CD14-positive monocyte (primary cell): ENCODE data around the gene GASK1A. TPM values are rescaled to one million over a fixed set of nuclear protein-coding genes. Genes with fewer than 3 reads are reported as not detected.

ENCODE experiments used
- DNase-seq, 3 donors: peaks; one replicate each; pipeline ENCODE4 v3.0.0-alpha.2; 2011 to 2022
- H2AFZ ChIP-seq: 2 replicates; pipeline ENCODE4 v1.6.0; 2012; ENCODE audit warnings: mild to moderate bottlenecking, low read depth, low read length, inconsistent platforms; ENCODE audit not compliant: insufficient read depth, poor library complexity, severe bottlenecking
- H3K27ac ChIP-seq, 2 donors: 1 replicate in 1 of 2; 2 replicates in 1 of 2; pipeline ENCODE4 v1.5.1; 2012 to 2013; ENCODE audit warnings: low read length in 2 of 2, control low read depth in 1 of 2, inconsistent platforms in 1 of 2, low read depth in 1 of 2, mild to moderate bottlenecking in 1 of 2
- H3K27me3 ChIP-seq, 2 donors: one replicate each; pipeline versions ENCODE4 v1.6.0 to v1.6.1; 2011 to 2013; ENCODE audit warnings: low read length in 2 of 2; ENCODE audit not compliant: control insufficient read depth in 2 of 2, insufficient read depth in 2 of 2
- H3K36me3 ChIP-seq, 2 donors: replicated peaks in 1 of 2; 1 replicate in 1 of 2; 2 replicates in 1 of 2; pipeline versions ENCODE4 v1.5.1 to v1.6.1; 2012 to 2013; ENCODE audit warnings: low read length in 2 of 2, control low read depth in 1 of 2, inconsistent platforms in 1 of 2, mild to moderate bottlenecking in 1 of 2; ENCODE audit not compliant: insufficient read depth in 2 of 2, control insufficient read depth in 1 of 2
- H3K4me1 ChIP-seq, 2 donors: 1 replicate in 1 of 2; 2 replicates in 1 of 2; pipeline versions ENCODE4 v1.5.1 to v1.6.1; 2012 to 2013; ENCODE audit warnings: low read length in 2 of 2, control low read depth in 1 of 2, inconsistent platforms in 1 of 2, mild to moderate bottlenecking in 1 of 2, moderate library complexity in 1 of 2; ENCODE audit not compliant: insufficient read depth in 2 of 2, control insufficient read depth in 1 of 2
- H3K4me2 ChIP-seq: replicated peaks from 2 replicates; pipeline ENCODE3; 2012; ENCODE audit warnings: low read length, moderate library complexity, mild to moderate bottlenecking; ENCODE audit not compliant: poor library complexity, severe bottlenecking; ENCODE audit errors: extremely low read depth
- H3K4me3 ChIP-seq, 3 experiments: fragments of 200-600 bp in 1 of 3; sonication (generic) in 1 of 3; replicated peaks in 1 of 3; 1 replicate in 2 of 3; 2 replicates in 1 of 3; pipeline ENCODE4 v1.5.1; 2011 to 2013; ENCODE audit warnings: low read length in 3 of 3, mild to moderate bottlenecking in 3 of 3, control low read depth in 2 of 3, low read depth in 2 of 3, inconsistent platforms in 1 of 3, moderate library complexity in 1 of 3
- H3K79me2 ChIP-seq: 2 replicates; pipeline ENCODE4 v1.6.0; 2012; ENCODE audit warnings: mild to moderate bottlenecking, control low read depth, inconsistent platforms, low read length, moderate library complexity; ENCODE audit not compliant: insufficient read depth
- H3K9ac ChIP-seq: 2 replicates; pipeline ENCODE4 v1.6.0; 2017; ENCODE audit warnings: low read length, mild to moderate bottlenecking; ENCODE audit not compliant: insufficient read depth, poor library complexity, severe bottlenecking
- H3K9me3 ChIP-seq, 2 donors: replicated peaks in 1 of 2; 1 replicate in 1 of 2; 2 replicates in 1 of 2; pipeline versions ENCODE4 v1.5.1 to v1.6.1; 2012 to 2013; ENCODE audit warnings: low read length in 2 of 2, control low read depth in 1 of 2; ENCODE audit not compliant: control insufficient read depth in 1 of 2, insufficient read depth in 1 of 2
- H4K20me1 ChIP-seq: 2 replicates; pipeline ENCODE4 v1.6.0; 2012; ENCODE audit warnings: mild to moderate bottlenecking, low read length, control low read depth, moderate library complexity; ENCODE audit not compliant: insufficient read depth
- H3K27ac Mint-ChIP-seq, 7 donors: one replicate each; pipeline ENCODE4 v1.8.0; 2020; ENCODE audit warnings: mild to moderate bottlenecking in 7 of 7, mixed read lengths in 7 of 7, moderate library complexity in 6 of 7, inconsistent platforms in 2 of 7
- H3K27me3 Mint-ChIP-seq, 3 donors: one replicate each; pipeline ENCODE4 v1.8.0; 2021 to 2022; ENCODE audit warnings: low read depth in 3 of 3, mild to moderate bottlenecking in 3 of 3, mixed read lengths in 3 of 3, moderate library complexity in 3 of 3, inconsistent platforms in 1 of 3
- H3K36me3 Mint-ChIP-seq, 2 donors: one replicate each; pipeline ENCODE4 v1.8.0; 2020; ENCODE audit warnings: mixed read lengths in 2 of 2, inconsistent platforms in 1 of 2, mild to moderate bottlenecking in 1 of 2
- H3K4me1 Mint-ChIP-seq: one replicate; pipeline ENCODE4 v1.8.0; 2020; ENCODE audit warnings: mild to moderate bottlenecking, mixed read lengths
- H3K4me3 Mint-ChIP-seq, 2 donors: one replicate each; pipeline ENCODE4 v1.8.0; 2020; ENCODE audit warnings: mild to moderate bottlenecking in 2 of 2, mixed read lengths in 2 of 2, moderate library complexity in 1 of 2
- H3K9me3 Mint-ChIP-seq, 7 donors: one replicate each; pipeline ENCODE4 v1.8.0; 2020 to 2022; ENCODE audit warnings: mixed read lengths in 7 of 7, mild to moderate bottlenecking in 6 of 7, moderate library complexity in 6 of 7, inconsistent platforms in 2 of 7
- CTCF ChIP-seq: fragments of 200-600 bp; IDR thresholded peaks from one replicate; pipeline ENCODE4 v1.8.0; 2022; ENCODE audit warnings: antibody characterized with exemption, mild to moderate bottlenecking
- whole genome bisulfite sequencing: methylation state at CpG from one replicate; pipeline ENCODE4 v1.1.5; 2013; ENCODE audit warnings: missing lambda C conversion rate; ENCODE audit not compliant: insufficient coverage; 5-methylcytosine and 5-hydroxymethylcytosine counted together
- intact Hi-C, 2 donors: fragments of 100-400 bp; cut with micrococcal nuclease; formaldehyde crosslinking; loops; one replicate each; pipeline versions ENCODE4 v1.15.0 to v1.15.1; 2023
- polyA plus RNA-seq, 3 donors: library from polyadenylated mRNA; depleted of rRNA in 1 of 3; unstranded in 2 of 3; stranded (reverse) in 1 of 3; fragments of 300-500 nt in 2 of 3; fragments of >200 nt in 1 of 3; fragmentation: Illumina TruSeq in 2 of 3; gene quantifications; 1 replicate in 2 of 3; 2 replicates in 1 of 3; pipeline ENCODE4 v1.2.3, GENCODE V29; 2012 to 2021

Gene GASK1A
- polyA plus RNA-seq, 3 donors = 0.13 TPM; not detected in 2

- no peaks in the 10 kb centered on the region for H3K4me1 ChIP-seq
- Mint-ChIP-seq H3K27ac (no peak overlapping the region), H3K4me1 (no peaks in the 10 kb centered on the region), H3K36me3 (no peaks in the 10 kb centered on the region), H3K4me3 (no peak overlapping the region), H3K27me3 (peaks cover 0 to 3% (median 3%) of the 10 kb centered on the region in 3 donors), H3K9me3 (peaks cover 23 to 67% (median 57%) of the 10 kb centered on the region in 7 donors)
- intact Hi-C loops = no loop called here
- no peak overlapping the region for H3K27ac ChIP-seq
- DNase-seq = no peak
- H3K79me2 ChIP-seq = no peaks in the 10 kb centered on the region
- H3K4me3 ChIP-seq = no peak overlapping the region
- no peaks in the 10 kb centered on the region for H3K36me3 ChIP-seq
- H3K9me3 ChIP-seq = peaks cover 30 to 53% of the 10 kb centered on the region in 2 donors
- 33% methylated on average over 1 of the region's 1 CpG for WGBS
- TF ChIP-seq CTCF = no peak
- no peaks in the 10 kb centered on the region for H3K27me3 ChIP-seq
- no peak overlapping the region for H3K9ac ChIP-seq
- no peaks in the 10 kb centered on the region for H4K20me1 ChIP-seq
- no peak overlapping the region for H3K4me2 ChIP-seq
- H2AFZ ChIP-seq = no peak overlapping the region
Observed at GRCh38 chr3:43046583-43046982, 67.5 kb downstream of the GASK1A start.

GRCh38 chr3:43048470-43048869 is 69.4 kb downstream of the GASK1A start:
- Histone ChIP-seq H3K9ac (no peak overlapping the region), H3K27ac (no peak overlapping the region), H4K20me1 (no peaks in the 10 kb centered on the region), H2AFZ (no peak overlapping the region), H3K9me3 (peaks cover 36 to 53% of the 10 kb centered on the region in 2 donors), H3K4me1 (no peaks in the 10 kb centered on the region), H3K4me2 (no peak overlapping the region), H3K36me3 (no peaks in the 10 kb centered on the region), H3K79me2 (no peaks in the 10 kb centered on the region), H3K27me3 (no peaks in the 10 kb centered on the region), H3K4me3 (no peak overlapping the region)
- H3K27me3 Mint-ChIP-seq = peaks cover 1 to 5% (median 3%) of the 10 kb centered on the region in 3 donors
- no peak for DNase-seq
- no peaks in the 10 kb centered on the region for H3K4me1 Mint-ChIP-seq
- no peak for TF ChIP-seq CTCF
- H3K36me3 Mint-ChIP-seq = no peaks in the 10 kb centered on the region
- H3K9me3 Mint-ChIP-seq = peaks cover 31 to 77% (median 57%) of the 10 kb centered on the region in 7 donors
- no peak overlapping the region for H3K27ac Mint-ChIP-seq
- intact Hi-C loops = no loop called here
- no peak overlapping the region for H3K4me3 Mint-ChIP-seq
